ENCODE measurements around the gene NME2.

GRCh38 chr17:51154176-51154575, 12.0 kb upstream of the NME2 start:
- TF ChIP-seq ARNTL (CRISPR knock-in tag; IDR thresholded peaks at IDR 0.05; ENCODE audit: borderline replicate concordance, low read depth) (no peak), ESRRG (CRISPR knock-in tag; IDR thresholded peaks at IDR 0.05) (no peak)
